Skeletal muscle tissue (tissue), 4 donors: Measurements from ENCODE around the gene PHLPP1. TPM values are rescaled to one million over a fixed set of nuclear protein-coding genes. Genes with fewer than 3 reads are reported as not detected.

Experiments
- H3K27ac ChIP-seq: one replicate; pipeline ENCODE4 v1.7.0; 2013; ENCODE audit warnings: mild to moderate bottlenecking, low read depth, low read length, inconsistent platforms
- H3K27me3 ChIP-seq, 3 donors: one replicate each; pipeline ENCODE4 v1.7.0; 2013; ENCODE audit warnings: low read length in 3 of 3; ENCODE audit not compliant: control insufficient read depth in 3 of 3, insufficient read depth in 3 of 3
- H3K36me3 ChIP-seq, 3 donors: one replicate each; pipeline ENCODE4 v1.7.0; 2013; ENCODE audit warnings: low read length in 3 of 3; ENCODE audit not compliant: control insufficient read depth in 3 of 3, insufficient read depth in 3 of 3
- H3K4me1 ChIP-seq, 3 donors: one replicate each; pipeline ENCODE4 v1.7.0; 2013; ENCODE audit warnings: low read length in 3 of 3, mild to moderate bottlenecking in 3 of 3; ENCODE audit not compliant: control insufficient read depth in 3 of 3, insufficient read depth in 3 of 3
- H3K4me3 ChIP-seq, 3 donors: one replicate each; pipeline ENCODE4 v1.7.0; 2013; ENCODE audit warnings: low read length in 3 of 3
- H3K9ac ChIP-seq, 3 donors: one replicate each; pipeline ENCODE4 v1.7.0; 2013; ENCODE audit warnings: low read length in 3 of 3, mild to moderate bottlenecking in 3 of 3, moderate library complexity in 2 of 3, low read depth in 1 of 3
- H3K9me3 ChIP-seq, 3 donors: one replicate each; pipeline ENCODE4 v1.7.0; 2013; ENCODE audit warnings: low read length in 3 of 3; ENCODE audit not compliant: control insufficient read depth in 3 of 3
- total RNA-seq: library from RNA; depleted of rRNA; stranded (reverse); fragments of >200 nt; gene quantifications from one replicate; pipeline ENCODE4 v1.2.3, GENCODE V29; 2014
- donor health status: Osteomylitis.

Gene PHLPP1
- total RNA-seq, 1 donor from 2014 or later = 11.5 TPM

- no peaks in the 10 kb centered on the region for H3K36me3 ChIP-seq
- no peak overlapping the region for H3K27ac ChIP-seq
- no peaks in the 10 kb centered on the region for H3K9me3 ChIP-seq
- no peak overlapping the region for H3K9ac ChIP-seq
- no peaks in the 10 kb centered on the region for H3K27me3 ChIP-seq
- H3K4me1 ChIP-seq = peaks cover 6 to 9% (median 7%) of the 10 kb centered on the region in 3 donors
- no peak overlapping the region for H3K4me3 ChIP-seq
Measured at GRCh38 chr18:62755454-62755853, 40.1 kb downstream of the PHLPP1 start.

DNA sequence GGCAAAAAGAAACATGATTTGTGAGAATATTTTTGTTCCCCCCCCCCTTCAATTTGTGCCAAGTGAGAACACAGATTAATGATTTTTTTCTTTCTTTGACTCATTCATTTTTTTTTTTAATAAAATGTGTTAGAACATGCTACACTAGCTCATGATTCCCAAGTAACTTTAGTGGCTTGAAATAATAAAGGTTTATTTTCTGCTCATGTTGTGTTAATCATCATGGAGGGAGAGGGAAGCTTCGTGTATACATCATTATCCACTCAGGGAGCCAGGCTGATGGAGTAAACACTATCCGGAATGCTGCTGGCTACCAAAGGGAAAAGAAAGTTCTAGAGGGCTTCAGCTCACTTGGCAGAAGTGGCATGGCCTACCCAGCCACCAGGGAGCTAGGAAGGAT, 40.6 kb downstream of the PHLPP1 start:
- H3K9ac ChIP-seq = no peak overlapping the region
- no peak overlapping the region for H3K4me3 ChIP-seq
- H3K36me3 ChIP-seq = no peaks in the 10 kb centered on the region
- peaks cover 3 to 9% (median 6%) of the 10 kb centered on the region in 3 donors for H3K4me1 ChIP-seq
- H3K27ac ChIP-seq = no peak overlapping the region
- H3K9me3 ChIP-seq = no peaks in the 10 kb centered on the region
- no peaks in the 10 kb centered on the region for H3K27me3 ChIP-seq

DNA sequence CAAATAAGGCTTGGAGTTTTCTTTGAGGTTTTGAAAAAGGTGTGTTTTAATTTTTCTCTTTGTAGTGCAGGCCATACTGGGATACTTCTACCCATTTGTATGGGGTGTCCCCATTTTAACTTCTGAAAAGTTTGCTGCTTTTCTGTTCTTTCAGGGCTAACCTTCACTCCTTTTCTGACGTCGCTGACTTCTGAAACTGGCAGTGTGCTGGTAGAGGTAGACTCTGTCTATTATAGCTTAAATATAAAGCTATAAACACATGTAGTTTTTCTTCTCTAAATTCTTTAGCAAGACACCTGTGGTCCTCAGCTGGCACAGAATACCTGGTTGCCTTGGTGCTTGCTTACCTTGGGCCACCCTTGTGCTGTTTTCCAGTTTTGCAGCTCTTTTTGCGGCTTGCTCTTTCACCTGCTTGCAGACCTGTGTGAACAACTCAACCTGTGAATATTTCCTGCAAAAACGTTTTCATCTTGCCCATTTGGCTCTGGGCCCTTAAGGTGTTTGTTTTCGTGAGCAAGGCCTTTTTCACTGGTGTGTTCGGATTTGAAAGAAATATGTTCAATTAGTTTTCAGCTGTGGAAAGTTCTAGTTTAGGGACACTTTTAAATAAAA, 42.2 kb downstream of the PHLPP1 start:
- H3K27me3 ChIP-seq = no peaks in the 10 kb centered on the region
- no peak overlapping the region for H3K27ac ChIP-seq
- no peak overlapping the region for H3K9ac ChIP-seq

DNA sequence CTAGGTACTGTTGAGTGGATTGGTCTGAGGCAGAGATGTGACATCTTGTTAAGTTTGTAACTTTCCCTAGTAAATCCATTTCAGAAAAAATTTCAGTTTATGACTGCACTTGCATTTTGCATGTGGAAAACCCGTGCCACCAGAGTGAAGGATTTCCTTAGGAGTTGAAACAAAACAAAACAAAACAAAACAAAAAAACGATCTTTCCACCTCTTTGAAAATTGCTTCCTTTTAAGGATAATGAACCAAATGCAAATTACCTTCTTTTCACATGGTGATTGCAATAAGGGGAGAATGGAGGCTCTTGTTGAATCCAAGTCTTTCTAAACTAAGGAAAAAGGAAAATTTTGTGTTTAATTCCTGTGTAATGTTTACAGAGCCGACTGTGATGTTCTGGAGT, 43.2 kb downstream of the PHLPP1 start:
- Histone ChIP-seq H3K4me1 (peaks cover 0 to 5% (median 0%) of the 10 kb centered on the region in 3 donors), H3K36me3 (no peaks in the 10 kb centered on the region), H3K4me3 (no peak overlapping the region), H3K27me3 (no peaks in the 10 kb centered on the region), H3K9ac (no peak overlapping the region), H3K9me3 (no peaks in the 10 kb centered on the region), H3K27ac (no peak overlapping the region)

More for the DNA sequence above, 42.2 kb downstream of the PHLPP1 start:
- no peaks in the 10 kb centered on the region for H3K36me3 ChIP-seq
- H3K4me1 ChIP-seq = peaks cover 0 to 5% (median 0%) of the 10 kb centered on the region in 3 donors
- H3K9me3 ChIP-seq = no peaks in the 10 kb centered on the region
- no peak overlapping the region for H3K4me3 ChIP-seq

GRCh38 chr18:62759704-62760402, 44.5 kb downstream of the PHLPP1 start:
- H3K27me3 ChIP-seq = no peaks in the 10 kb centered on the region
- no peaks in the 10 kb centered on the region for H3K4me1 ChIP-seq
- H3K27ac ChIP-seq = no peak overlapping the region
- H3K9me3 ChIP-seq = no peaks in the 10 kb centered on the region
- H3K9ac ChIP-seq = no peak overlapping the region
- H3K36me3 ChIP-seq = no peaks in the 10 kb centered on the region
- no peak overlapping the region for H3K4me3 ChIP-seq

- Histone ChIP-seq H3K4me1 (no peaks in the 10 kb centered on the region), H3K36me3 (no peaks in the 10 kb centered on the region), H3K27me3 (no peaks in the 10 kb centered on the region), H3K9ac (no peak overlapping the region), H3K27ac (no peak overlapping the region), H3K9me3 (no peaks in the 10 kb centered on the region), H3K4me3 (no peak overlapping the region)
Measured at GRCh38 chr18:62760403-62760734, 45.0 kb downstream of the PHLPP1 start.

DNA sequence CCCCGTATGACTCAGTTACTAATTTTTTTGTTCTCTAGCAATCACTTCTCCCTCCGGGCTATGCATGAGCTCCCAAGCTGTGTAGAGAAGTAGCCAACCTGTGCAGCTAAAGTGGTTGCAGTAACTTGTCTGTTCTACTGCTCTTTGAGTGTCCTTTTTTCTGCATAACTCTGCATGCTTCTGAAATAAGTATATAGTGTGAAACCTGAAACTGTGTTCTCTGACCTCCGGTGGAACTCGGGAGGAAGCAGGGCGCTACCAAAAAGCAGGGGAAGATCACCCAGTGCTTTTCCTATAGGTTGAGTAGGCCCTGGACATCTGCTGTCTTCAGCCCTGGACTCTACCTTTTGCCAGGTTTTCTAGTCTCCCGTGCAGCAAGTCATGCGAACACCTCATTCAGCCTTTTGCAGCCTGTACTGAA, 47.8 kb downstream of the PHLPP1 start:
- H3K9me3 ChIP-seq = no peaks in the 10 kb centered on the region
- H3K9ac ChIP-seq = no peak overlapping the region
- no peaks in the 10 kb centered on the region for H3K27me3 ChIP-seq
- no peak overlapping the region for H3K4me3 ChIP-seq
- H3K36me3 ChIP-seq = no peaks in the 10 kb centered on the region
- peaks cover 0 to 3% (median 0%) of the 10 kb centered on the region in 3 donors for H3K4me1 ChIP-seq
- no peak overlapping the region for H3K27ac ChIP-seq

GRCh38 chr18:62766266-62766665, 50.9 kb downstream of the PHLPP1 start:
- no peaks in the 10 kb centered on the region for H3K9me3 ChIP-seq
- peaks cover 0 to 3% (median 0%) of the 10 kb centered on the region in 3 donors for H3K4me1 ChIP-seq
- H3K27me3 ChIP-seq = no peaks in the 10 kb centered on the region
- no peaks in the 10 kb centered on the region for H3K36me3 ChIP-seq
- H3K27ac ChIP-seq = no peak overlapping the region
- H3K9ac ChIP-seq = peak overlapping the region in 1 of 3 donors; percentile 20
- H3K4me3 ChIP-seq = no peak overlapping the region

- no peak overlapping the region for H3K4me3 ChIP-seq
- no peaks in the 10 kb centered on the region for H3K27me3 ChIP-seq
- H3K9me3 ChIP-seq = no peaks in the 10 kb centered on the region
- peaks cover 0 to 3% (median 0%) of the 10 kb centered on the region in 3 donors for H3K4me1 ChIP-seq
- no peaks in the 10 kb centered on the region for H3K36me3 ChIP-seq
- no peak overlapping the region for H3K9ac ChIP-seq
- H3K27ac ChIP-seq = no peak overlapping the region
Measured at GRCh38 chr18:62767321-62767720, 52.0 kb downstream of the PHLPP1 start.

DNA sequence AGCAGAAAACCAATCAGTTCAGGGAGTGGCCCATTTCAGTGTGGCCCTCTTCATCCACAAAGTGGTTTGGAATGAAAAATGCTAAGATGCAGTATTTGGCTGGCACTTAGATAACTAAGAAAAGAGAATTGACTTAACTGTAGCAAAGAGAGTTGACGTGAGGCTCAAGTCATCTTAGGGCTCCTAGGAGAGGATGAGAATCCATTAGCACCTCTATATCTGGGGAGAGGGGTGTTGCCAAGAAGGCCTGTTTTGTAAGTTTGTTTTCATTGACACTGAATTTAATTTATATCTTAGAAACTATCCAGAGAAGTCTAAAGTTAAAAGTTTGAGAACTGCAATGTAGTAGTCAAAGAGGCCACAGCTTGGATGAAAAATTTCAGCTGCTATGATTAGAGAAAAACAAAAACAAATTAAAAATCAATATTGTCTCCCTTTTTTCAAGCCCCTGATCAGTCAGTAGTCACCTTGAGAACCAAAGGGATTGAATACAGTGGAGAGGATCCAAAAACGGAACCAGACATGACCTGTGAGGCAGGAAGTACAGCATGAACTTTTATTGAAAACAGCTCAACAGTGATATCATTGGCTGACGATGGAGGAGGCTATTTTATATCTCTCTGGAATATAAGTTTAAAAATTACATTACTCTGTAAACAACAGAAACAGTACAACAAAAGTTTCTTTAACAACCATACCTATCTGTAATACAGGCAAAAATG, 52.7 kb downstream of the PHLPP1 start:
- Histone ChIP-seq H3K9me3 (no peaks in the 10 kb centered on the region), H3K27ac (no peak overlapping the region), H3K9ac (no peak overlapping the region), H3K36me3 (no peaks in the 10 kb centered on the region), H3K4me3 (no peak overlapping the region), H3K27me3 (no peaks in the 10 kb centered on the region), H3K4me1 (peaks cover 0 to 3% (median 0%) of the 10 kb centered on the region in 3 donors)
